GM18517 (cell line): ENCODE results near the gene CCIN.
A peak's percentile ranks its signal among the peaks of the same experiment; 100 is the strongest.

Experiments
- ATAC-seq: cut with Tn5 transposase; IDR thresholded peaks from one replicate; pipeline ENCODE4 v1.9.1; 2021; ENCODE audit warnings: mild to moderate bottlenecking, moderate library complexity; ENCODE audit not compliant: unreplicated experiment

The CCIN gene

DNA sequence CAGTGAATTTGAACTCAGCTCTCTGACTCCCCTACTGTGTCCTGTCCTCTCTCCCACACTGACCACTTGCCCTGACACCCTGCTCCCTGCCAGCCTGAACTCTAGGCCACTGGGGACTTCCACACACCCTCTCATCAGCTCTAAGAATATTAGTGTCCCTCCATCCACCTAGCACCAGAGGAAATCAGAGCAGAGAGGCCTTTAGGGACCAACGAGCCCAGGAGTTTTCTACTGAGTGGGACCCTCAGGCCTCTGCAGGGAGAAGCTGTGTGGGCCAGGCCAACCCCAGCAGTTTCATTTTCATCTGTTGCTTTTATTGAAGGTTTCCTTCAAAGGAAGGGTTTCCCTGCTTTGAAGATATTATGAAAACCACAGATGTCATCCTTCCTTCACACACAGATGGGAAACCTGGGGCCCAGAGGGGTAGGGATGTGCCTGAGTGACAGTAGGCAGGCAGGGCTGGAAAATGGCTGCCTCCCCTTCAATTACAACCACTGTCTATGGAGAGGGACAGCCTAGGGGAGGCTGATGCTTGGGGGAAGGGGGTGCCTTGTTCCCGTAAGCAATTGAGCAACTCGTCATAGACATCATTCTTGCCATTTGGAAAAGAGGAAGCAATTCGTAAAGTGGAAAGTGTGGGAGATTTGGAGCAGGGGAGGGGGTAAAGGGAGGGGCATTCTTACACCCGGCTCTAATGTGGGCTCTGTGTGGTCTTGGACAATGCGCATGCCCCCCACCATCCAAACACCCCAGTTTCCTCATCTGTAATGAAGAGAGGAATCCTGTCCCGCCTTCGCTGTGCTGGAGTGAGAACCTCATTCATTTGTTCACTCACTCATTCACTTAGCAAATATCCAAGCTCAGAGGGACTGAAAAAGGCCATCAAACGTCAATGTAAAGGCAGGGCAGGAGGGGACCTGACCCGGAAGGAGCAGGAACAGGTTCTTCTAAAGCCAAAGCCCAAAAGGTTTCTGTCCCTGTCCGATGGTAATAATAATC, 28.8 kb upstream of the CCIN start:
- no peak for ATAC-seq

DNA sequence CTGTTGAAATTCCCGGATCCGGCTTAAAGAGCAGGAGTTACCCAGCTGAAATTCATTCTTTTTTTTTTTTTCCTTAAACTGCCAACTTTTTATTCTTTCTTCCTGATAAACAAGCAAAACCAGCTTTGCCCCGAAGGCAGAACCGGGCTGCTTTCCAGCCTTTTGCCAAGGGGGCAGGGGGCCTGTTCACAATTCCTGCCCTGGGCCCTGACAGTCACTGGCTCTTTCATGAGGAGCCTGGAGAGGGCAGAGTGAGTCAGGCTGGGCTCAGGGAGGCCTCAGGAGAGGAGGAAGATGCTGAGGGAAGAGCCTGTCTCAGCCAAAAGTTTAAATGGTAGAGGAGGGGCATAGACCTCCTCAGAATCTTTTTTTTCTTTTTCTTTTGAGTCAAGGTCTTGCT, 27.9 kb upstream of the CCIN start:
- ATAC-seq = no peak

DNA sequence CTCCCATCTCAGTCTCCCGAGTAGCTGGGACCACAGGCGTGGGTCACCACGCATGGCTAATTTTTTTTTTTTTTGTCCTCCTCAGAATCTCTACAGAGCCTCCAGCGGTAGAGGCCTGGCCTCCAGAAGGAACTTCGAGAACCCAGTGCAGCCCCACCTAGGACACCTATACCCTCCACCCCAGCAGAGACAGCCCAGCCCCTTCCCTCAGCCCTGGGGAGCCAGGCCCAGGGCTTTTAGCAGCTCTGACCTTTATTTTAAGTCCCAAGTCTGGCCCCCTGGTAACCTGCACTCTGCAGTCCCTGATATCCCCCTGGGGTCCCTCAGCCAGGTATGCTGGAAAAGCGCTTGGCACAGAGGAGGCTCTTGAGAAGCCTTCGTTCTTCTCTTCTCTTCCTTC, 27.4 kb upstream of the CCIN start:
- no peak for ATAC-seq

DNA sequence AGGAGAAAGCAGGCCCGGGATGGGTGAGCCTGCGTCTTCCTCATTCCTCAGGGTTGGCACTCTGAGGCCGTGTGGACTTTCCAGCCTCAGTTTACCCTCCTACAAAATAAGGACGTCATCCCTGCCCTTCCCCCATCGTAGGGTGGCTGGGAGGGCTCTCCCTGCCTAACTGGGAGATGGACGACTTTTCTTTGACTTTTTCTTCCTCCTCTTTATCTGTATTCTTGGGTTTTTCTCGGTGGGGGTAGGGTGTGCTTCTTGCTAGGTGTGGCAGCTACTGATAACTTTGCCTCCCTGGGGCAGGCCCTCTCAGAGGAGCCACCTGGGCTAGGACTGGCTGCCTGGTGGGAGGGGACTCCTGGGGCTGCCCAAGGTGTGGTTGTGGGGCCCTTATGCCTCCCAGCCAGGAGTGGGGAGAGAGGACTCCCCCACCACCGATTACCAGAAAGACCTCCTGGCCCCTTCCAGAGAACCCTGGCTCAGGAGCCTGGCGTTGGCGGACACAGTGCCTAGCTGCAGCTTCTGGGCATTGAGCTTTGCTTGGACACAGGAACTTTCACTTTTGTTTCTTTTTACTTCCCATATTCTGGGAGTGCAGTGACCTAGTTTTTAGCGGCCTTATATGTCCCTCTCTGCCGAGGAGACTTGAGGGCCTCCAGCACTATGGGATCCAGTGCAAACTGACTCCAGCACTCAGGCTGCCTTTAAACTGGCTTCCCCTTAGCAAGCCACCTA, 26.5 kb upstream of the CCIN start:
- no peak for ATAC-seq

DNA sequence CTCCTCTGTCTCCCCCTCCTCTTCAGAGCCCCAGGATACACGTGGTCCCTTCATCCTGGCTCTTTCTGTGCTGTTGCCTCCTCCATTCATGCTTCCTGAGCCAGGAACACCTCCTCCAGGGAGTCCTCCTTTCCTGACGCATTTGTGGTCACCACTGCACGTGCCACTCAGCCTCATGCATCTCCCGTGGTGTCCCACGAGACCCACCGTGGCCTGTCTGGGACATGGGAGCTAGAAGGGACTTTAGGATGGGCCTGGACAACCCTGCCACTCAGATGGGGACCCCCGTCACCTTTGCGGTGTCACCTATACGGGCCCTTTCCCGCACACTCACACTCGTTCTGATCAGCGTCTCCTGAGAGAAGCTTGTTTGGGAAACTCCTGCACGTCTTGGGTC, 25.9 kb upstream of the CCIN start:
- no peak for ATAC-seq

DNA sequence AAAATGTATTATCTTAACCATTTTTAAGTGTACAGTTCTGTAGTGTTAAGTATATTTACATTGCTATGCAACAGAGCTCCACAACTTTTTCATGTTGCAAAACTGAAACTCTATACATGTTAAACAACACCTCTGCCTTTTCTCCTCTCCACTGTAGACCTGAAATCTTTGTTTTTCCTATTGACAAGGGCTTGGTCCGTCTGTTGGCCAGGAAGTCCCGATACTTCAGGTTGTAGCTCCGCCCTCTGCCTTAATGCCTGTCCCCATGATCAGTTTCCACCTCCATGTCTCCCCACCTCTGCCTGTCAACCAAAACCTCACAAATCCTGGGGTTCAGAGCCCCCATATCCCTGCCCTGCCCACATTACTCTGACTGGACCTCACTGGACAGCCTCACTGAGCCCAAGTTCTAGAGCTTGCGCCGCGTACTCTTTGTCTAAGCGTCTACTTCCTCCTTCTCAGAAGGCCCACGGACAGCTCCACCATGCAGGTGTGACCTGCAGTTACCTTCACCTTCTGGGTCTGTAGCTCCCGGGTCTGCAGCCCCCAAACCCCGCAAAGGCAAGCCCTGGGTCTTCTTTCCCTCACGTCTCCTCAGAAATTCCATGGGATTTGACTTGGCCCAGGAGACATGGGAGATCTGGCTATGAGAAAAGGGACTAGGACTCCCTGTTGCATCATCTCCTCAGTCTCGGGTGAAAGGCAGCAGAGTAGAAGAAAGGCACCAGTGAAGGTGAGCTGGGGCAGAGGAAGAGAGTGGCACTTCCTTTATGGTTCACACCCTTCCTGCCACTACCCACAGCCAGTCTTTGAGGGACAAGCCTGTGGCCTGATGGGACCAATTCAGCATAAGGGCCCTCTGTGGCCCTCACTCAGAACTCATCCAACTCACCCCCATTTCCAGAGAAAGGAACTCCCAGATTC, 24.6 kb upstream of the CCIN start:
- no peak for ATAC-seq

DNA sequence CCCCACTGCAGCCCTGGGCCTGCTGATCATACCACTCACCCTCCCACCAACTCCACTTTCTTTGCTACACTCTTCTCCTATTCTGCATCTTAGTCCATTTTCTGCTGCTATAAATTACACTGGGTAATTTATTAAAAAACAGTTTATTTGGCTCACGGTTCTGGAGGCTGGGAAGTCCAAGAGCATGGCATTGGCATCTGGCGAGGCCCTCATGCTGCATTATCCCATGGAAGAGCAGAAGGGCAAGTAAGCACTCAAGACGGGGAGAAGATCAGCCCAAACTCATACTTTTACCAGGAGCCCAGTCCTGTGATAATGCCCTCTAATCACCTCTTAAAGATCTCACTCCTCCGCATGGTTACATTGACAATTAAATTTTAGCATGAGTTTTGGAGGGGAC, 23.2 kb upstream of the CCIN start:
- no peak for ATAC-seq

DNA sequence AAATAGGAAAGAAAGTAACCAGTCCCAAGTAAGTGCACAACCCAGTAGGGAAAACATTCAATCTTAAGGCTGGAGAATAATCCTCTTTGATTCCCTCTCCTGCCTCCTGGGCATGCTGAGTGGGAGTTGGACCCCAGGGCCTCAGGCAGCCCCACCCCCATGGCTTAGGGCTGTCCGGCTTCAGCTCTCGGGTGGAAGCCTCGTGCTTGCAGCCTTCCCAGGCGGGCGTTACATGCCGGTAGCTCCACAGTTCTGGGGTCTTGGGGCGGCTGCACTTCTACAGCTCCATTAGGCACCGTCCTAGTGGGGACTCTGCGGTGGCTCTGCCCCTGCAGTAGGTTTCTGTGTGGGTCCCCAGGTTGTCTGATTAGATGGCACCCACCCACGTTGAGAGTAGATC, 22.5 kb upstream of the CCIN start:
- ATAC-seq = no peak

DNA sequence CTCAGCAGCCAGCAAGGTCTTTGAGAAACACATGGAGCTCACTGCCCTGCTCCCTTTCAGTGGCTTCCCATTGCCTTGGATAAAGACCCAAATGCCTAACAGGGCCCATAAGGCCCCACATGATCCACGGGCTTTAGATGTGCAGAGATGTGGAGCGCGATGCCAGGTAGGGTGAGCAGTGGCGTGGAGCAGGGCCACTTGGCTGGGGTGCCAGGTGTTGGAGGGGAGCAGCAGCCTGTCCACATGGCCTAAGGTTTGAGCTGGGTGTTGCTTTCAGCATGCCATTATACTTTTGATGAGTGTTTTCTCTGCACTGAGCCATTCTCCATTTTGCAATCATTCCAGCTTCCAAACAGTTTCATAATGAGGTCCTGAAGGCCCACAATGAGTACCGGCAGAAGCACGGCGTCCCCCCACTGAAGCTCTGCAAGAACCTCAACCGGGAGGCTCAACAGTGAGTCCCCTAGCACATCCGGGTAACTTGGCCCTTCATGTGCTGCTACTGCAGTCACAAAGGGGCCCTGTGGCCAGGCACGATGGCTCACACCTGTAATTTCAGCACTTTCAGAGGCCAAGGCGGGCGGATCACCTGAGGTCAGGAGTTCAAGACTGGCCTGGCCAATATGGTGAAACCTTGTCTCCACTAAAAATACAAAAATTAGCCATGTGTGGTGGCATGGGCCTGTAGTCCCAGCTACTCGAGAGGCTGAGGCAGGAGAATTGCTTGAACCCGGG, 21.6 kb upstream of the CCIN start:
- no peak for ATAC-seq

DNA sequence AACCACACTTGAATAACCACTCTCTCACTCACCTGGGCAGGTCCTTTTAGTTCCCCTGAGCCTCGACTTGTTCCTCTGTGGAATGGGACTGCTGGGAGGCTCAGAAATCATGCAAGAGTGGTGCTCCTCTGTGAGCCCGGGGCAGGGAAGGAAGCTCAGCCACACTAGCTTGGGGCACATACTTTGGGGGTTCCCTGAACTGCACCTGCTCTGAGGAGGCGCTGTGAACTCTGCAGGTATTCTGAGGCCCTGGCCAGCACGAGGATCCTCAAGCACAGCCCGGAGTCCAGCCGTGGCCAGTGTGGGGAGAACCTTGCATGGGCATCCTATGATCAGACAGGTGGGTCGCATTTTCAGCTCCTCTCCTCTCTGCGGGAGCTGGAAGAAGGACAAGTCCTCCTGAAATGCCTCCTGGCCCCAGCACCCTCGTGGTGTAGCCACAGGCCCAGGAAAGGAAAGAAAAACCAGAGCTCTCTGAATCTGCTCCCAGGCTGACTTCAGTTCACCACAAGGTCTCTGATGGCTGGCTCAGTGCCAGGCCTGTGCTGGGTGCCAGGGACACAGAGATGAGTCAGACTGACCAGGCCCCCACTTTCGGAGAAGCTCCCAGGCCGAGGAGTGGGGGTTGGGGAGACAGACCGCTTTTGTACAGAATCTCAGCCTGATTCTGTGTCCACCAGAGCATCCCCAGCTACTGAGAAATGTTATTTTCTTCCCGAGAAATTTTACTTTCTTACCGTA, 20.7 kb upstream of the CCIN start:
- peak; percentile 51 for ATAC-seq

DNA sequence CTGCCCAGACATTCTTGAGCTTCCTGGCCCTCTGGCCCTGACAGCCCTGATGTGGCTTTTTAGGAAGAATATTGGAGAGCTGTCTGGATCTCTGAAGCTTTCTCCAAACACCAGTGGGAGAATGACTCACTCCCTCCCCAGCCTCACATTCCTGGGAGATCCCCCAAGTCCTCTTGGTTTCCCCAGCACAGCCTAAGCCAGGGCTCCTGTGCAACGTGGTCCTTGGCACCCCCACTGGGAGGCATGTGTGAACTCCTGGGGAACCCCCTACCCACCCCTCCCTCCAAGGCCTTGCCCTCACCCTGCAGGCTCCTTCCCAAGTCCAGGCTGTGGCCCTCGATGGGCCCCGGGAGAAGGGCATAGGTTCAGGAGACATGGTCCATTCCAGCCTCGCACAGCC, 20.0 kb upstream of the CCIN start:
- ATAC-seq = no peak

DNA sequence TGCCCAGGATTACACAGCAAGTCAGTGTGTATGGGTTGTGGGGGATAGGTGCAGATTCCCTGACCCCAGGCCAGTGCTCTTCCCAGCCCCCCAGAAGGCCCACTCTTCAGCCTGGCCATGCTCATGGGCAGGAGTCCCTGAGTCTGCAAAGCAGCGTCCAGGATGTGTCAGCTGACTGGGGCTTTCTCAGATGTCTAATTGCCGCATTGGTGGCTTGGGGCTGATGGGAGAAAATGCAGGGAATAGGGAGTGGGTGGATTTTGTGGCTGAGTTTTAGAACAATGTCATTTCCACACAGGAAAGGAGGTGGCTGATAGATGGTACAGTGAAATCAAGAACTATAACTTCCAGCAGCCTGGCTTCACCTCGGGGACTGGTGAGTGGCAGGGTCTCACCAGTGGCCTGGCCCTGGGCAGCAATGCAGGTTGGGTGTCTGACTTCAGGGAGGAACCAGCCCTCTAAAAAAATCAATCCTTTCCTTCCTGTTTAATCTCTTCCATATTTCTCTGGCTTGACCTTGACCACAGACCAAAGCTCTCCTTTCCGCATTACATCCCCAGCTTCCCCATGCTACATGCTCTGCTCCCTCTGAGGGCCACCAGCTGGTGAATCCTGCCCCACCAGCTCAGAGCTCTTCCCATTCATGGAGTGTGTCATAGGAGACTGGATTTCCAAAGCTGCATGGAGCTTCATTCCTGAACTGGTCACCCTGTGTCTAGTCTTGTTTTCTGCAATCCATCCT, 18.4 kb upstream of the CCIN start:
- no peak for ATAC-seq

DNA sequence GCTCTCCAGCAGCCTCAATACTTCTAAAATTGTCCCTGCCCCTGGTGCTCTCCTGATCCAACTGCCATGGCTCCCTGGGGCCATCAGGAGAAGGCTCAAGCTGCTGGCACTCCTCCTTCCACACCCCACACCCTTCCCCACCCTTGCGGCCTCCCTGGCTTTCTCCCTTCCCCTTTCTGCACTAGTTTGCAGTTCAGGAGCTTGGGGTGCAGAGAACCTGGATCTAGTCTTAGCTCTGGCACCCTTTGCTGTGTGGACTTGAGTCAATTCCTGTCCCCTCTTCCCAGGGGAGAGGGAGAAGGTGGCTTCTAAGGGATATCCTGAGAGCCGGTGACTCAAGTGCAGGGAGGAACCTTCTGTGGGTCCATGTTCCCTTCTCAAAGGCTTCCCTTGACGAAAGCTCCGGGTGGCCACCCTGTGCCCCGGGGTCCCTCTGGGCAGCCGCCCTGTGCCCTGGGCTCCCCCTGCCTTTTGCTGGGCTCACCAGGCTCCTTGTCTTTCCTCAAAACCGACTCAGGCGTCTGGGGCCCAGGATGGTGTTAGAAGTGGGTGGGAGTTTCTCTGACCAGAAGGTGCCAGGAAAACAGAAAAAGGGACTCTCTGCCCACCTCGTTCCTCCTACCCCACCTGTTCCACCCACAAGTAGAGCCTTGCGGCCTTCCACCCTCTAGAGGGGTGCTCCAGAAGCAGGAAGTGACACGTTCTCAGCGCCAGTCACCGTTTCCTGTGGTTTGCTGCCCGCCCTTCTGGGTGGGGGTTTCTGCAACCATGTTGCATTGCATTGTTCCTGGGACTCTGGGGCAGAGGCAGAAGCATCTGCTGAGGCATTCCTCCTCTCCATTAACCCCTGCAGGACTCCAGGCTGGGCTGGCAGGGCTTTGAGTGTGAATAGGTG, 17.6 kb upstream of the CCIN start:
- ATAC-seq = peak; percentile 77

DNA sequence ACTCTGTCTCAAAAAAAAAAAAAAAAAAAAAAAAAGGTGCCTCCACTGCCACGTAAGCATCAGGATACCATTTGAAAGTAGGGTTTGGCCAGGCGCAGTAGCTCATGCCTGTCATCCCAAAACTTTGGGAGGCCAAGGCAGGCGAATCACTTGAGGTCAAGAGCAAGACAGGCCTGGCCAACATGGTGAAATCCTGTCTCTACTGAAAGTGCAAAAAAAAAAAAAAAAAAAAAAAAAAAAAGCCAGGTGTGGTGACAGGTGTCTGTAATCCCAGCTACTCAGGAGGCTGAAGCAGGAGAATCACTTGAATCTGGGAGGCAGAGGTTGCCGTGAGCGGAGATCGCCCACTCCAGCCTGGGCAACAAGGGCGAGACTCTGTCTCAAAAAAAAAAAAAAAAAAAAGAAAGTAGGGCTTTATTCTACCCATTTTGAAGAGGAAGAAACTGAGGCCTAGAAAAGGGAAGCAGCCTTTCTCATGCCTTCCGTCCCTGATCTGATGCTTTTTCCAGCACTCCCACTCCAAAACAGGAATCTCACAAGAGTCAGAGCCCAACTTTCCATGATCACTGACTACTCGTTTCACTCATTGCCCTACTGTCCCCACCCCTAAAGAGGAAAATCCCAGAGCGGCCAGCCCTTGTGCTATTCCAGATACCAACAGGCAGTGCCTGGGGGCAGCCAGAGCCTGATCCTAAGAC, 16.3 kb upstream of the CCIN start:
- ATAC-seq = no peak

DNA sequence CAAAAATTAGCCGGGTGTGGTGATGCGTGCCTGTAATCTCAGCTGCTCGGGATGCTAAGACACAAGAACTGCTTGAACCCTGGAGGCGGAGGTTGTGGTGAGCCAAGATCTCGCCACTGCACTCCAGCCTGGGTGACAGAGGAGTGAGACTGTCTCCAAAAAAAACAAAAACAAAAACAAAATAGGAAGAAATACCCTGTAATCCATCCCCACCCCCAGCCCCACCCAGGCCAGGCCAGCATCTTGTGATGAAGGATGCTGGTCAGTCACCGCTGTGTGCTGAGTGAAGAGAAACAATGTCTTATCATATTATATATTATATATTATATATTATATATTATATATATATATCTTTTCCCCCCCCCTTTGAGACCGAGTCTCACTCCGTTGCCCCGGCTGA, 15.4 kb upstream of the CCIN start:
- ATAC-seq = no peak

DNA sequence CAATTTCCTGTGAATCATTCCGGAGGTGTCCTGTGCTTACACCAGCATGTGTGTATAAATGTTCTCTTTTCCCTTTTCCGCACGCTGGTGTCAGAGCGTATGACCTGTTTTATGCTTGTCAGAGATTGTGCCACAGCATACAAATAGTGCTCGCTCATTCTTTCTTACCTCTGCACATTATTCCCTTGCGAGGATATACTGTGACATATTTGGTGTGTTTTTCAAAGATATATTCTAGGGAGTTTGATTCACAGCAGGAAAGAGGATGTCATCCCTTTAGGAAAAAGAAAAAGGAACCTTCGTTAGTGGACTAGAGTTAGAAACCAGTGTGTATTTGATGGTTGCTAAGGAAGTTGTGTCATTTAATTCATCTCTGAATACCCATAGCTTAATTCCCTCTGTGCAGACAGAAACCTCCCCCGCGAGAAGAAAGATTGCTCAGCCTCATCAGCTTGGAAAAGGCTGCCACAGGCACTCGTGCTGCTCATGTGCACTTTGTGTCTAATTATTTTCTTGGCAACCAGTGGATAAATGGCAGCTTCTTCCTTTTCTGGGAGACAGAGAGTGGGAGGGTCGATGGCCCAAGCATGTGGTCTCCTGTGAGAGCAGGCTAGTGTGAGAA, 14.7 kb upstream of the CCIN start:
- ATAC-seq = no peak

DNA sequence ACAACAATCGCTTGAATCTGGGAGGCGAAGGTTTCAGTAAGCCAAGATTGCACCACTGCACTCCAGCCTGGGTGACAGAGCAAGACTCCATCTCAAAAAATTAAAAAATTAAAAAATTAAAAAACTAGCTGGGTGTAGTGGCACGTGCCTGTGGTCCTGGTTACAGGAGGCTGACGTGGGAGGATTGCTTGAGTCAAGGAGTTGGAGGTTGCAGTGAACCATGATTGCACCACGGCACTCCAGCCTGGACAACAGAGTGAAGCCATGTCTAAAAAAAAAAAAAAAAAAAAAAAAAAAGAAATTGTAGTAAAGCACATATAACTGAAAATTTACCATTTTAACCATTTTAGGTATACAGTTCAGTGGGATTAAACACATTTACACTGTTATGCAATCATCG, 13.1 kb upstream of the CCIN start:
- ATAC-seq = no peak
